ENCODE results near the gene NAB2. TPM values are rescaled to one million over a fixed set of nuclear protein-coding genes. Genes with fewer than 3 reads are reported as not detected.

The NAB2 gene
- total RNA-seq, 1 donor from 2014 or later, result 9.3 TPM

GRCh38 chr12:57094208-57095160 lies 5.6 kb downstream of the NAB2 start:
- no peak for DNase-seq (ENCODE audit: low read depth in 2 of 2)

- no peak for DNase-seq (ENCODE audit: low read depth in 2 of 2)
These were observed 6.5 kb downstream of the NAB2 start for GRCh38 chr12:57095440-57095839.

GRCh38 chr12:57096099-57096572 lies 7.2 kb downstream of the NAB2 start:
- no peak for DNase-seq (ENCODE audit: low read depth in 2 of 2)

- DNase-seq (ENCODE audit: low read depth in 2 of 2), result no peak
These were observed 8.0 kb downstream of the NAB2 start for GRCh38 chr12:57096748-57097553.

GRCh38 chr12:57097554-57097835 lies 8.6 kb downstream of the NAB2 start:
- no peak for DNase-seq (ENCODE audit: low read depth in 2 of 2)

GRCh38 chr12:57098546-57098945 lies 9.6 kb downstream of the NAB2 start:
- no peak for DNase-seq (ENCODE audit: low read depth in 2 of 2)

GRCh38 chr12:57099047-57099714 lies 10.3 kb downstream of the NAB2 start:
- no peak for DNase-seq (ENCODE audit: low read depth in 2 of 2)

GRCh38 chr12:57099766-57100165 lies 10.9 kb downstream of the NAB2 start:
- DNase-seq (ENCODE audit: low read depth in 2 of 2), result no peak

- peak in 1 of 2 donors; percentile 28 for DNase-seq (ENCODE audit: low read depth in 2 of 2)
These were observed 13.2 kb downstream of the NAB2 start for GRCh38 chr12:57101892-57102695.

GRCh38 chr12:57103856-57104255 lies 14.9 kb downstream of the NAB2 start:
- DNase-seq (ENCODE audit: low read depth in 2 of 2), result no peak

- no peak for DNase-seq (ENCODE audit: low read depth in 2 of 2)
These were observed 15.5 kb downstream of the NAB2 start for GRCh38 chr12:57104292-57104910.

GRCh38 chr12:57105011-57105753 lies 16.3 kb downstream of the NAB2 start:
- no peak for DNase-seq (ENCODE audit: low read depth in 2 of 2)

- no peak for DNase-seq (ENCODE audit: low read depth in 2 of 2)
These were observed 17.3 kb downstream of the NAB2 start for GRCh38 chr12:57106021-57106708.

GRCh38 chr12:57107456-57108155 lies 18.7 kb downstream of the NAB2 start:
- no peak for DNase-seq (ENCODE audit: low read depth in 2 of 2)

GRCh38 chr12:57109207-57110103 lies 20.5 kb downstream of the NAB2 start:
- DNase-seq (ENCODE audit: low read depth in 2 of 2), result no peak

GRCh38 chr12:57110104-57111030 lies 21.5 kb downstream of the NAB2 start:
- peak in 1 of 2 donors; percentile 53 for DNase-seq (ENCODE audit: low read depth in 2 of 2)

All from lung microvascular endothelial cell (primary cell).